Germinal center (tissue), 1 donor: ENCODE results near the gene YDJC.
A peak's percentile ranks its signal among the peaks of the same experiment; 100 is the strongest.
"Not testable (repeated sequence)": the region's sequence is repeated elsewhere in the genome, so short reads cannot be mapped to it uniquely, and the experiment has no call there.

ENCODE experiments used
- DNase-seq: peaks from one replicate; pipeline ENCODE4 v3.0.0; 2012; ENCODE audit warnings: mixed read lengths, low spot score

Gene YDJC

GRCh38 chr22:21629255-21630149, at the start of gene YDJC:
Gene YDJC (minus strand): TSS chr22:21630022. CDS start chr22:21630014, 8 bp downstream.
- DNase-seq = peak; percentile 90

GRCh38 chr22:21679383-21679782, 49.6 kb upstream of the YDJC start:
- no peak for DNase-seq

- not testable (repeated sequence) for DNase-seq
Measured at GRCh38 chr22:21678842-21679241, 49.0 kb upstream of the YDJC start.

GRCh38 chr22:21677606-21678443, 48.0 kb upstream of the YDJC start:
- DNase-seq = no peak

- no peak for DNase-seq
Measured at GRCh38 chr22:21674638-21675245, 44.9 kb upstream of the YDJC start.

- DNase-seq = no peak
Measured at GRCh38 chr22:21673534-21674321, 43.9 kb upstream of the YDJC start.

GRCh38 chr22:21672107-21672629, 42.3 kb upstream of the YDJC start:
- no peak for DNase-seq

GRCh38 chr22:21669026-21669425, 39.2 kb upstream of the YDJC start:
- no peak for DNase-seq

GRCh38 chr22:21666786-21667185, 37.0 kb upstream of the YDJC start:
- no peak for DNase-seq

GRCh38 chr22:21665047-21665851, 35.4 kb upstream of the YDJC start:
- DNase-seq = no peak

GRCh38 chr22:21663738-21664137, 33.9 kb upstream of the YDJC start:
- no peak for DNase-seq

- no peak for DNase-seq
Measured at GRCh38 chr22:21661991-21662390, 32.2 kb upstream of the YDJC start.

GRCh38 chr22:21660904-21661303, 31.1 kb upstream of the YDJC start:
- no peak for DNase-seq

- no peak for DNase-seq
Measured at GRCh38 chr22:21659864-21660525, 30.2 kb upstream of the YDJC start.

- DNase-seq = peak; percentile 94
Measured at GRCh38 chr22:21657360-21658032, 27.7 kb upstream of the YDJC start.

- no peak for DNase-seq
Measured at GRCh38 chr22:21657020-21657359, 27.2 kb upstream of the YDJC start.

- DNase-seq = peak; percentile 30
Measured at GRCh38 chr22:21652547-21653545, 23.0 kb upstream of the YDJC start.

GRCh38 chr22:21652010-21652546, 22.3 kb upstream of the YDJC start:
- DNase-seq = peak; percentile 94
